OCI-LY7 (cell line): ENCODE measurements around the gene SLC9A7. TPM values are rescaled to one million over a fixed set of nuclear protein-coding genes. Genes with fewer than 3 reads are reported as not detected.

Source experiments
- BruUV-seq: library from RNA; stranded (reverse); fragments of 400-500 nt; replicated peaks from 2 replicates; lab custom pipeline; 2021; lab: Mats Ljungman, UMichigan
- CTCF ChIA-PET: fragments of 300-600 bp; sonication (Branson Sonifier 250); formaldehyde crosslinking; loops from one replicate; lab custom pipeline; 2022; ENCODE audit warnings: antibody characterized with exemption; ENCODE audit not compliant: unreplicated experiment; lab: Charles Lee
- POLR2A ChIA-PET: fragments of 300-600 bp; sonication (Branson Sonifier 250); formaldehyde crosslinking; loops from one replicate; lab custom pipeline; 2022; ENCODE audit warnings: antibody characterized with exemption; lab: Charles Lee
- DNase-seq: peaks from one replicate; pipeline ENCODE4 v3.0.0-alpha.2; 2015; ENCODE audit warnings: low spot score
- H2AFZ ChIP-seq: fragments of 200-600 bp; sonication (generic), shearing (Covaris generic); 2 replicates; pipeline ENCODE4 v1.6.1; 2014; ENCODE audit warnings: mild to moderate bottlenecking, antibody characterized with exemption, low read length, moderate library complexity
- H3K27ac ChIP-seq: fragments of 200-600 bp; sonication (generic); 2 replicates; pipeline ENCODE4 v1.5.1; 2014; ENCODE audit warnings: mixed run types, low read depth, mild to moderate bottlenecking, moderate library complexity, low read length, inconsistent platforms; ENCODE audit not compliant: poor library complexity, severe bottlenecking
- H3K36me3 ChIP-seq: fragments of 200-600 bp; sonication (generic); 2 replicates; pipeline ENCODE4 v1.6.1; 2014; ENCODE audit warnings: mild to moderate bottlenecking, antibody characterized with exemption, low read length, moderate library complexity, mixed read lengths; ENCODE audit not compliant: insufficient read depth
- H3K4me1 ChIP-seq: fragments of 200-600 bp; sonication (generic); 2 replicates; pipeline ENCODE4 v1.5.1; 2014; ENCODE audit warnings: mild to moderate bottlenecking, low read length; ENCODE audit not compliant: insufficient read depth, poor library complexity, severe bottlenecking
- H3K4me2 ChIP-seq: fragments of 200-600 bp; sonication (generic); 2 replicates; pipeline ENCODE4 v1.6.1; 2014; ENCODE audit warnings: mild to moderate bottlenecking, low read length
- H3K4me3 ChIP-seq: fragments of 200-600 bp; sonication (generic); 2 replicates; pipeline ENCODE4 v1.5.1; 2014; ENCODE audit warnings: mild to moderate bottlenecking, low read depth, low read length; ENCODE audit not compliant: poor library complexity, severe bottlenecking
- H3K79me2 ChIP-seq: fragments of 200-600 bp; sonication (generic); 2 replicates; pipeline ENCODE4 v1.6.1; 2016; ENCODE audit warnings: low read depth, mild to moderate bottlenecking, low read length, moderate library complexity, mixed read lengths; ENCODE audit not compliant: insufficient read depth
- H3K9me2 ChIP-seq: fragments of 200-600 bp; sonication (generic); 2 replicates; pipeline ENCODE4 v1.6.1; 2016; ENCODE audit warnings: mild to moderate bottlenecking, low read length, mixed read lengths; ENCODE audit not compliant: insufficient read depth
- H3K9me3 ChIP-seq: fragments of 200-600 bp; sonication (generic); 2 replicates; pipeline ENCODE4 v1.6.1; 2014; ENCODE audit warnings: mild to moderate bottlenecking, mixed run types, low read length, mixed read lengths
- H4K20me1 ChIP-seq: fragments of 200-600 bp; sonication (generic); 2 replicates; pipeline ENCODE4 v1.6.1; 2014; ENCODE audit warnings: mild to moderate bottlenecking, antibody characterized with exemption, low read length, moderate library complexity, mixed read lengths; ENCODE audit not compliant: insufficient read depth
- EZH2phosphoT487 ChIP-seq: fragments of 200-600 bp; sonication (generic); IDR thresholded peaks from 2 replicates; pipeline ENCODE4 v1.6.1; 2018; ENCODE audit warnings: low read depth, borderline replicate concordance, mild to moderate bottlenecking, mixed run types, antibody characterized with exemption, low read length, moderate library complexity, mixed read lengths
- intact Hi-C: fragments of 100-400 bp; cut with micrococcal nuclease; formaldehyde crosslinking; loops from one replicate; pipeline ENCODE4 v1.10.0; 2022; ENCODE audit not compliant: unreplicated experiment
- small RNA-seq: library from RNA; depleted of rRNA; stranded (forward); fragments of <200 nt; gene quantifications from one replicate; pipeline ENCODE3, GENCODE V24; 2014
- total RNA-seq, 2 experiments: library from RNA; depleted of rRNA in 1 of 2; stranded (reverse); fragments of >200 nt in 1 of 2; shearing (Covaris generic) in 1 of 2; gene quantifications; 2 replicates each; pipeline ENCODE4 v1.2.3, GENCODE V29; 2014 to 2022
- TF ChIP-seq, protein P1 (sequence below): fragments of 200-600 bp; sonication (generic); conservative IDR thresholded peaks from 2 replicates; pipeline ENCODE4 v1.5.1; 2014; ENCODE audit warnings: mild to moderate bottlenecking, antibody characterized with exemption, low read length, moderate library complexity, mixed read lengths

Gene SLC9A7
- total RNA-seq, 2 experiments from 2014 or later, result 40.5 to 59.6 TPM

DNA sequence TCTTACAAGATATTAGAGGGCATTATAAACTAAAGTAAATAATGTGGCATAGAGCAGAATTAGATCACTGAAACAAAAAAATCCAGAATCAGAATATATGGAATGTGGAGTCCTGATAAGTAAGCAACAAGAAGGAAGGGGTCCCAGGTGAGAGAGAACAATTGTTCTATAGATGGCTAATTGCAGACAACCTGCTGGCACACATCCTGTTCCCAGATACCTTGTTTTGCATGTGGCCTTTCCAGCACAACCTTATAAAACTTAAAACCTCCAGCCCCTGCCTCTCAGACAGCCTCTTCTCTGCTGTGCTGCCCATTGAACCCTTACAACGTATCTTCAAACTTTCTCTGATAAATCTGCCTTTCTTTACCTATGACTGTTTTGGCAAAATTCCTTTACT is 209.0 kb downstream of the SLC9A7 start:
- Histone ChIP-seq H3K4me1 (peaks cover 8% of the 10 kb centered on the region), H3K9me3 (no peaks in the 10 kb centered on the region), H3K4me3 (no peak overlapping the region), H3K9me2 (no peaks in the 10 kb centered on the region), H4K20me1 (no peaks in the 10 kb centered on the region; the same call in 1 of the 2 replicates), H3K27ac (no peak overlapping the region), H3K36me3 (peaks cover 16% of the 10 kb centered on the region), H2AFZ (no peak overlapping the region), H3K79me2 (peaks cover 26% of the 10 kb centered on the region), H3K4me2 (no peak overlapping the region)
- POLR2A ChIA-PET, result no interaction called here
- CTCF ChIA-PET, result no interaction called here
- TF ChIP-seq EZH2phosphoT487, result no peak
- TF ChIP-seq, protein P1, sequence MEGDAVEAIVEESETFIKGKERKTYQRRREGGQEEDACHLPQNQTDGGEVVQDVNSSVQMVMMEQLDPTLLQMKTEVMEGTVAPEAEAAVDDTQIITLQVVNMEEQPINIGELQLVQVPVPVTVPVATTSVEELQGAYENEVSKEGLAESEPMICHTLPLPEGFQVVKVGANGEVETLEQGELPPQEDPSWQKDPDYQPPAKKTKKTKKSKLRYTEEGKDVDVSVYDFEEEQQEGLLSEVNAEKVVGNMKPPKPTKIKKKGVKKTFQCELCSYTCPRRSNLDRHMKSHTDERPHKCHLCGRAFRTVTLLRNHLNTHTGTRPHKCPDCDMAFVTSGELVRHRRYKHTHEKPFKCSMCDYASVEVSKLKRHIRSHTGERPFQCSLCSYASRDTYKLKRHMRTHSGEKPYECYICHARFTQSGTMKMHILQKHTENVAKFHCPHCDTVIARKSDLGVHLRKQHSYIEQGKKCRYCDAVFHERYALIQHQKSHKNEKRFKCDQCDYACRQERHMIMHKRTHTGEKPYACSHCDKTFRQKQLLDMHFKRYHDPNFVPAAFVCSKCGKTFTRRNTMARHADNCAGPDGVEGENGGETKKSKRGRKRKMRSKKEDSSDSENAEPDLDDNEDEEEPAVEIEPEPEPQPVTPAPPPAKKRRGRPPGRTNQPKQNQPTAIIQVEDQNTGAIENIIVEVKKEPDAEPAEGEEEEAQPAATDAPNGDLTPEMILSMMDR, result no peak
- intact Hi-C loops, result no loop called here
- BruUV-seq, result no TSS peak
- no peak for DNase-seq

Small RNAs within 50 kb of the gene (small RNA-seq; reads per million reads assigned to genes)
- not detected for gene RF00017

Other genes starting within 250 kb of the SLC9A7 start
- gene ZNF674, start 213.7 kb downstream of the SLC9A7 start, total RNA-seq (2014; rRNA removed; shearing (Covaris generic)), result 5.4 and 9.8 TPM in 2 replicates
- 3.6 and 5.5 TPM in 2 replicates for gene ZNF674, start 213.7 kb downstream of the SLC9A7 start, total RNA-seq (2022)
- 5.3 and 7.5 TPM in 2 replicates for gene CHST7, start 185.4 kb downstream of the SLC9A7 start, total RNA-seq (2014; rRNA removed; shearing (Covaris generic))
- gene CHST7, start 185.4 kb downstream of the SLC9A7 start, total RNA-seq (2022), result 2.0 and 2.8 TPM in 2 replicates
- gene RP2, start 77.9 kb upstream of the SLC9A7 start, total RNA-seq (2014; rRNA removed; shearing (Covaris generic)), result 12.0 and 12.7 TPM in 2 replicates
- gene RP2, start 77.9 kb upstream of the SLC9A7 start, total RNA-seq (2022), result 14.4 and 15.4 TPM in 2 replicates
- gene JADE3, start 153.3 kb upstream of the SLC9A7 start, total RNA-seq (2014; rRNA removed; shearing (Covaris generic)), result 6.1 and 6.5 TPM in 2 replicates
- gene JADE3, start 153.3 kb upstream of the SLC9A7 start, total RNA-seq (2022), result 10.7 and 12.8 TPM in 2 replicates